MM.1S (cell line): ENCODE measurements around the gene SREBF1.

Experiments
- EZH2phosphoT487 ChIP-seq: fragments of 300-600 bp; sonication (generic); IDR thresholded peaks from 2 replicates; pipeline ENCODE4 v1.6.1; 2018; ENCODE audit warnings: antibody characterized with exemption, low read length
- TF ChIP-seq, protein P1 (sequence below): fragments of 300-600 bp; sonication (generic); IDR thresholded peaks from 2 replicates; pipeline ENCODE4 v1.5.1; 2016; ENCODE audit warnings: antibody characterized with exemption, low read length, mixed read lengths

DNA sequence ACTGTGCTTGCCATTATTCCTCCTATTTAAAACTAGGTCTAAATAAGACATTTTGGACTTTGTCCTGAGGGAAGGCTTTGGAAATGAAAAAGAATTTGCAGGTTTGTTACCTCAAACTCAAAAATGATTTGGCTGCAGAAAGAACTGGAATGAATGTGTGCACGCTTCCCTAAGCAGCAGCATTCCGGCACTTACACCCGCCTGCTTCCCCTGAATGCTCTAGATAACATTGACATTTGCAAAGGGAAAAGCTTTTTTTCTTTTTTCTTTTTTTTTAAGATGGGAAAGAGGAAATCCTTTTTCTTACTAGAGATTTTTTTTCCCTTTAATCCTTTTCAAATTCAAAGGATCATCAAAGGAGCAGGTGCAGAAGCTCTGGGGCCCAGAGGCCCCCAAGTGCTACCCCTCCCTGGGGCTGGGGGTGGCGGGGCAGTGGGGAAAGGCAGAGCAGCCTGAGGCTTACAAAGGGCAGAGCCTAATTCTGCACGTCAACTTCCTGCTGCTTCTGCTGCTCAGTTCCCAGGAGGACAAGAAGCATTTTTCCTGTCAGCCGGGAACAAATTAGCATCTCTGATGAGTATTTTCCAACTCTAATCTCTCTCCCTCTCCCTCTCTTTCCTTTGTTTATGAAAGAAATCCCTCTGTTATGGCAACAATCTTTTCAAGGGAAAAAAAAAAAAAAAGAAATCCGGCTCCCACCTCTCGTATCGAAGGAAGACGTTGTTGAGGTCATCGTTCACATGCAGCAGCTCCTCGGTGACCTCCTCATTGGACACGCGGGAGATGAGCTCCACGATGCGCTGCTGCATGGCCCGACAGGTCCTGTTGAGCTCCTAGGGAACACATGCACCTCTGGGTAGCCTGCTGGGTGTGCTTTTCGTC is 32.1 kb upstream of the SREBF1 start:
- TF ChIP-seq, protein P1, sequence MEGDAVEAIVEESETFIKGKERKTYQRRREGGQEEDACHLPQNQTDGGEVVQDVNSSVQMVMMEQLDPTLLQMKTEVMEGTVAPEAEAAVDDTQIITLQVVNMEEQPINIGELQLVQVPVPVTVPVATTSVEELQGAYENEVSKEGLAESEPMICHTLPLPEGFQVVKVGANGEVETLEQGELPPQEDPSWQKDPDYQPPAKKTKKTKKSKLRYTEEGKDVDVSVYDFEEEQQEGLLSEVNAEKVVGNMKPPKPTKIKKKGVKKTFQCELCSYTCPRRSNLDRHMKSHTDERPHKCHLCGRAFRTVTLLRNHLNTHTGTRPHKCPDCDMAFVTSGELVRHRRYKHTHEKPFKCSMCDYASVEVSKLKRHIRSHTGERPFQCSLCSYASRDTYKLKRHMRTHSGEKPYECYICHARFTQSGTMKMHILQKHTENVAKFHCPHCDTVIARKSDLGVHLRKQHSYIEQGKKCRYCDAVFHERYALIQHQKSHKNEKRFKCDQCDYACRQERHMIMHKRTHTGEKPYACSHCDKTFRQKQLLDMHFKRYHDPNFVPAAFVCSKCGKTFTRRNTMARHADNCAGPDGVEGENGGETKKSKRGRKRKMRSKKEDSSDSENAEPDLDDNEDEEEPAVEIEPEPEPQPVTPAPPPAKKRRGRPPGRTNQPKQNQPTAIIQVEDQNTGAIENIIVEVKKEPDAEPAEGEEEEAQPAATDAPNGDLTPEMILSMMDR = no peak
- no peak for TF ChIP-seq EZH2phosphoT487
